Subcutaneous adipose tissue (tissue), 4 donors: ENCODE measurements around the gene ADAM8. TPM values are rescaled to one million over a fixed set of nuclear protein-coding genes. Genes with fewer than 3 reads are reported as not detected.

Experiments
- CTCF ChIP-seq: fragments of 450-650 bp; IDR thresholded peaks from one replicate; pipeline ENCODE4 v1.5.1; 2016; ENCODE audit warnings: low read depth, mild to moderate bottlenecking, control low read depth, antibody characterized with exemption, moderate library complexity
- total RNA-seq, 4 donors: library from RNA; depleted of rRNA; stranded (reverse); fragments of >200 nt; gene quantifications; one replicate each; pipeline ENCODE4 v1.1.0, GENCODE V29; 2016

Gene ADAM8
- total RNA-seq, 4 donors from 2014 or later, result 0.65 to 27.9 (median 3.3) TPM

GRCh38 chr10:133258066-133258817, 18.4 kb downstream of the ADAM8 start:
- no peak for TF ChIP-seq CTCF

GRCh38 chr10:133257489-133258065, 19.1 kb downstream of the ADAM8 start:
- TF ChIP-seq CTCF, result no peak

- no peak for TF ChIP-seq CTCF
Measured at GRCh38 chr10:133255323-133255722, 21.3 kb downstream of the ADAM8 start.

GRCh38 chr10:133254421-133255120, 22.1 kb downstream of the ADAM8 start:
- no peak for TF ChIP-seq CTCF

DNA sequence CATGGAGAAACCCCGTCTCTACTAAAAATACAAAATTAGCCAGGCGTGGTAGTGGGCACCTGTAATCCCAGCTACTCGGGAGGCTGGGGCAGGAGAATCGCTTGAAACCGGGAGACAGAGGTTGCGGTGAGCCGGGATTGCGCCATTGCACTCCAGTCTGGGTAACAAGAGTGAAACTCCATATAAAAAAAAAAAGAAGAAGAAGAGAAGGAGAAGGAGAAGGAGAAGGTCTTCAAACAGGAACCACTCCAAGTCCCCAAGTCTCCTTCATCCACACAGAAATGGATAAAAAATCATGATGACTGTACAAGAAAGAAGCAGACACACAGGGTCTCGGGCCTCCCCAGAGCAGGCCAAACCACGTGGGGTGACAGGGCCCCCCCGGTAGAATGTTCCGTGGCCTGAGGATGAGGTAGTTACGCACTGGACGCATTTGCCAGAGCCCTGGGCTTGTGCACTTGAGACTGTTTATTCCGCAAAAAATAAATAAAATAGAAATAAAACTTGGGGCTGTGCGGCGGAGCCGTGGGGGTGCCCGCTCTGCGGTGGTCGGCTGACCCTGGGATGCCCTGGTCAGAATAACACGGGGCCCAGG, 23.2 kb downstream of the ADAM8 start:
- no peak for TF ChIP-seq CTCF

DNA sequence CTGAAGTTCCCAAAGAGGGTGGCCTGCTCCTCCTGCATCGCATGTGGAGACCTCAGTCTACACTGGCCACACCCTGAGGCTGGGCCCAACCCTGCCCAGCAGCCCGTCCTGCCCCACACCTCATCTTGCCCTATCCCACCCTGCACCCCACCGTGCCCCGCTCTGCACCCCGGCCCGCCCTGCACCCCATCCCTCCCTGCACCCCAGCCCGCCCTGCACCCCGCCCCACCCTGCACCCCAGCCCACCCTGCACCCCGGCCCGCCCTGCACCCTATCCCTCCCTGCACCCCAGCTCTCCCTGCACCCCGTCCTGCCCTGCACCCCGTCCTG, 24.5 kb downstream of the ADAM8 start:
- TF ChIP-seq CTCF, result no peak
